Brain microvascular endothelial cell (primary cell): ENCODE measurements around the gene GLO1.

Source experiments
- DNase-seq: peaks from one replicate; pipeline ENCODE4 v3.0.0-alpha.2; 2020
- H3K27ac ChIP-seq: fragments of 250-450 bp; sonication (Bioruptor Pico); 2 replicates; pipeline ENCODE4 v1.5.1; 2020; ENCODE audit warnings: mild to moderate bottlenecking, moderate library complexity
- H3K27me3 ChIP-seq: fragments of 250-450 bp; sonication (Bioruptor Pico); replicated peaks from 2 replicates; pipeline ENCODE4 v1.5.1; 2020; ENCODE audit warnings: mild to moderate bottlenecking
- H3K36me3 ChIP-seq: fragments of 250-450 bp; sonication (Bioruptor Pico); replicated peaks from 2 replicates; pipeline ENCODE4 v1.5.1; 2020; ENCODE audit warnings: mild to moderate bottlenecking
- H3K4me3 ChIP-seq: 2 replicates; pipeline ENCODE4 v1.5.1; 2011; ENCODE audit warnings: low read depth, mild to moderate bottlenecking, control low read depth, low read length, moderate library complexity
- in situ Hi-C: cut with HindIII; loops from 2 replicates; pipeline ENCODE4 v1.10.0; 2017; ENCODE audit warnings: low sequenced_read_pairs, low pct_ligation_motif_present
- TF ChIP-seq, protein P1 (sequence below): IDR thresholded peaks from 2 replicates; pipeline ENCODE4 v1.5.1; 2011; ENCODE audit warnings: low read depth, mild to moderate bottlenecking, moderate library complexity, low read length, control low read depth, inconsistent platforms; ENCODE audit errors: missing control alignments

GLO1 gene

DNA sequence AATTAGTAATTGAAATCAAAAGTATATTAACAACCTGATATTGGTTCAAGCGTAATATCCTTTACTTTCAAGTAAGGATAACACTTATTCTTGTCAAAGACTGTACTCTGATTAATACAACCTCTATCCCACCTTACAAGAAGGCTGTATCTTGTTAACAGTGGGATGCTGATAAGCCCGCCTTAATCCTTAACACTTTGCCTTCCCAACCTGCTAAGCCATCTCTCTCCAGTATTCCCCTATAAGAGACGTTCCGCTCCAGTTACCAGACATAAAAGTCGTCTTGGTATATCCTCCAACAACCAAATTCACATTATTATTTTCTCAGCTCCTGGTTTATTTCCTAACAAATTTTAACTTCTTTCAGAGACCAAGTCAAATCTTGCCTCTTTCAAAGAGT is 65.2 kb downstream of the GLO1 start:
- no peak overlapping the region for H3K4me3 ChIP-seq
- no peak for DNase-seq
- no peak overlapping the region for H3K27ac ChIP-seq
- TF ChIP-seq, protein P1, sequence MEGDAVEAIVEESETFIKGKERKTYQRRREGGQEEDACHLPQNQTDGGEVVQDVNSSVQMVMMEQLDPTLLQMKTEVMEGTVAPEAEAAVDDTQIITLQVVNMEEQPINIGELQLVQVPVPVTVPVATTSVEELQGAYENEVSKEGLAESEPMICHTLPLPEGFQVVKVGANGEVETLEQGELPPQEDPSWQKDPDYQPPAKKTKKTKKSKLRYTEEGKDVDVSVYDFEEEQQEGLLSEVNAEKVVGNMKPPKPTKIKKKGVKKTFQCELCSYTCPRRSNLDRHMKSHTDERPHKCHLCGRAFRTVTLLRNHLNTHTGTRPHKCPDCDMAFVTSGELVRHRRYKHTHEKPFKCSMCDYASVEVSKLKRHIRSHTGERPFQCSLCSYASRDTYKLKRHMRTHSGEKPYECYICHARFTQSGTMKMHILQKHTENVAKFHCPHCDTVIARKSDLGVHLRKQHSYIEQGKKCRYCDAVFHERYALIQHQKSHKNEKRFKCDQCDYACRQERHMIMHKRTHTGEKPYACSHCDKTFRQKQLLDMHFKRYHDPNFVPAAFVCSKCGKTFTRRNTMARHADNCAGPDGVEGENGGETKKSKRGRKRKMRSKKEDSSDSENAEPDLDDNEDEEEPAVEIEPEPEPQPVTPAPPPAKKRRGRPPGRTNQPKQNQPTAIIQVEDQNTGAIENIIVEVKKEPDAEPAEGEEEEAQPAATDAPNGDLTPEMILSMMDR = no peak
- H3K36me3 ChIP-seq = no peaks in the 10 kb centered on the region
- no peaks in the 10 kb centered on the region for H3K27me3 ChIP-seq
- in situ Hi-C loops = no loop called here

DNA sequence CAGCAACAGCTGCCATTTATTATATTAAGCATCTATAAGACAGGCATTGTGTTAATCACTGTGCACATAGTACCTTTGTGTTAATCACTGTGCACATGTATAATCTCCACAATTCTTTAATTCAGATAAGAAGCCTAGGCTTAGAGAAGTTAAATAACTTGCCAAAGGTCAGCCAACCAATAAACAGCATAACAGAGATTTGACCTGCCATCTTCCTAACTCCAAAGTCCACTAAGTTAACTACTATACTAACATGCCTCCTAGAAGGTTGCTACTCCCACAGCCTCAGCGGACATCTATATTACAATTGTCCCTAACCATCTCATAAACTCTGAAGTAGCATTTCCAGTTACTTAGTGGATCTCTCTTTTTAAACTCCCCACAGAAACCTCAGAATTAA is 66.9 kb downstream of the GLO1 start:
- H3K27me3 ChIP-seq = no peaks in the 10 kb centered on the region
- DNase-seq = no peak
- TF ChIP-seq, protein P1 = no peak
- no peak overlapping the region for H3K4me3 ChIP-seq
- in situ Hi-C loops = no loop called here
- no peaks in the 10 kb centered on the region for H3K36me3 ChIP-seq
- H3K27ac ChIP-seq = no peak overlapping the region

DNA sequence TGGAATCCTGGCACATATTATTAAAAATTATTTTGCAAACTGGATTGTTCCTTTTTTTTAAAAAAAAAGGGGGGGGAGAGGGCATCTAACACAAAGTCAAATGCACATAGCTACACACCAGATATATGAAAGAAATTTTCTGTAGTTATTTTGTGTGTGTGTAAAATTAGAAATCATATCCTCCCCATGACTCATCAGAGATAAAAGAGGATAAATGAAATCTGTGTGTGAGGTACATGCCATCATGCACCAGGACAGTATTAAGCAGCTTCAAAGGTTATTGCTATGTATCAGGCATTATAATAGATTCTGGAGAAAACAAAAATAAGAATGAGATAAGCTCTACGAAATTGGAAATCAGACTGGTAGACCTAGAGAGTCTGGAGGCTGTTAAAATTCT is 68.4 kb downstream of the GLO1 start:
- Histone ChIP-seq H3K27me3 (no peaks in the 10 kb centered on the region), H3K4me3 (no peak overlapping the region), H3K27ac (no peak overlapping the region), H3K36me3 (no peaks in the 10 kb centered on the region)
- DNase-seq = no peak
- in situ Hi-C loops = no loop called here
- TF ChIP-seq, protein P1 = no peak

DNA sequence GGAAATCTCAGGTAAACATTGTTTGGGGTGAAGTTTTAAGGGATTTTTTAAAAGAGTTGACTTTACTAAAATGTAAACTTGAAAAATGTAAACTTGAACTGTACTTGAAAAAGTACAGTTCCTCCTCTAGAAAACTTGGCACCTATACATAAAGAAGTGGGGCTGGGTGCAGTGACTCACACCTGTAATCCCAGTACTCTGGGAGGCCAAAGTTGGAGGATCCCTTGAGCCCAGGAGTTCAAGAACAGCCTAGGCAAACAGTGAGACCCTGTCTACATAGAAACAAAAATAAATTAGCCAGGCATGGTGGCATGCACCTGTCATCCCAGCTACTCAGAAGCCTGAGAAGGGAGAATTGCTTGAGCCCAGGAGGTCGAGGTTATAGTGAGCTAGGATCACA is 70.5 kb downstream of the GLO1 start:
- TF ChIP-seq, protein P1 = no peak

DNA sequence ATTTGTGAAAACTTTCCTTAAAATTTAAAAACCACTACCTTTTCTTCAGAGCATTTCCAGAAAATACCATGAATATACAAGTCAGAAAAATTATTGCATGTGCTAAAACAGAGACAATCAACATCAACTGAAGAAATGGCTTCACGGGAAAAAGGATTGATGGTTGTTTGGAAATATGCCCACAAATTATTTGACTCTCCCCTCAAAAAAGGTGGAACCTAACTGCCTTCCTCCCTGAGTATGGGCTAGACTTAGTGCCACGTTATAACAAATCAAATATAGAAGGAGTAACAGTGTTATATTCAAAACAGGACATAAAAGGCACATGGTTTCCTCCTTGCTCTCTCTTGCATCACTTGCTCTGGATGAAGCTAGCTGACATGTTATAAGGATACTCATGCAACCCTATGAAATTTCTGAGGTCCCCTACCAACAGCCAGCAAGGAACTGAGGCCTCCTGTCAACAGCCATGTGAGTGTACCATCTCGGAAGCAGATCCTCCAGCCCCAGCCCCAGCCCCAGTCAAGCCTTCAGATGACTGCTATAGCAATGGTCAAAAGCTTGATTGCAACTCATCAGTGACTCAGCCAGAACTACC is 71.7 kb downstream of the GLO1 start:
- H3K36me3 ChIP-seq = no peaks in the 10 kb centered on the region
- TF ChIP-seq, protein P1 = no peak
- in situ Hi-C loops = no loop called here
- H3K4me3 ChIP-seq = no peak overlapping the region
- no peak for DNase-seq
- H3K27me3 ChIP-seq = no peaks in the 10 kb centered on the region
- H3K27ac ChIP-seq = no peak overlapping the region

More for the DNA sequence above, 70.5 kb downstream of the GLO1 start:
- H3K27me3 ChIP-seq = no peaks in the 10 kb centered on the region
- no peak overlapping the region for H3K27ac ChIP-seq
- H3K36me3 ChIP-seq = no peaks in the 10 kb centered on the region
- DNase-seq = no peak
- no peak overlapping the region for H3K4me3 ChIP-seq
- in situ Hi-C loops = no loop called here
